Keratinocyte (primary cell): ENCODE results near the gene NUDT9. TPM values are rescaled to one million over a fixed set of nuclear protein-coding genes. Genes with fewer than 3 reads are reported as not detected.
A peak's percentile ranks its signal among the peaks of the same experiment; 100 is the strongest.
"Not testable (repeated sequence)": the region's sequence is repeated elsewhere in the genome, so short reads cannot be mapped to it uniquely, and the experiment has no call there.

Experiments used
- DNase-seq: peaks from one replicate; pipeline ENCODE4 v3.0.0-alpha.2; 2011; ENCODE audit warnings: low read depth, missing footprints, low spot score
- FAIRE-seq: peaks from 2 replicates; lab custom pipeline; 2011; peaks lifted over from hg19 to GRCh38; lab: Jason Lieb, UNC
- H2AFZ ChIP-seq: 2 replicates; pipeline ENCODE4 v1.6.0; 2012; ENCODE audit warnings: low read length, control low read depth, inconsistent platforms; ENCODE audit not compliant: control insufficient read depth
- H3K27ac ChIP-seq: 2 replicates; pipeline ENCODE4 v1.5.1; 2011; ENCODE audit warnings: low read length; ENCODE audit not compliant: control insufficient read depth, insufficient read depth
- H3K27me3 ChIP-seq: 3 replicates; pipeline ENCODE4 v1.6.0; 2011; ENCODE audit warnings: low read length; ENCODE audit not compliant: control insufficient read depth, insufficient read depth; ENCODE audit errors: extremely low read depth
- H3K36me3 ChIP-seq, 2 experiments: 2 replicates in 1 of 2; 3 replicates in 1 of 2; pipeline ENCODE4 v1.5.1; 2011; ENCODE audit warnings: low read length in 2 of 2, mild to moderate bottlenecking in 1 of 2; ENCODE audit not compliant: control insufficient read depth in 2 of 2, insufficient read depth in 2 of 2; ENCODE audit errors: extremely low read depth in 1 of 2
- H3K4me1 ChIP-seq: 3 replicates; pipeline ENCODE4 v1.5.1; 2011; ENCODE audit warnings: low read length; ENCODE audit not compliant: control insufficient read depth, insufficient read depth; ENCODE audit errors: extremely low read depth
- H3K4me2 ChIP-seq: 3 replicates; pipeline ENCODE4 v1.6.0; 2011; ENCODE audit warnings: low read depth, low read length; ENCODE audit not compliant: control insufficient read depth, insufficient read depth; ENCODE audit errors: extremely low read depth
- H3K4me3 ChIP-seq, 3 experiments: fragments of 200-600 bp in 1 of 3; sonication (generic) in 1 of 3; 2 replicates in 2 of 3; 3 replicates in 1 of 3; pipeline ENCODE4 v1.5.1; 2011 to 2016; ENCODE audit warnings: low read length in 3 of 3, mild to moderate bottlenecking in 3 of 3, control low read depth in 2 of 3, inconsistent platforms in 1 of 3, low read depth in 1 of 3, mixed read lengths in 1 of 3, mixed run types in 1 of 3, moderate library complexity in 1 of 3; ENCODE audit not compliant: control insufficient read depth in 2 of 3, insufficient read depth in 2 of 3; ENCODE audit errors: extremely low read depth in 1 of 3
- H3K79me2 ChIP-seq: 2 replicates; pipeline ENCODE4 v1.6.0; 2012; ENCODE audit warnings: low read length; ENCODE audit not compliant: control insufficient read depth, insufficient read depth
- H3K9ac ChIP-seq: 3 replicates; pipeline ENCODE4 v1.6.0; 2011; ENCODE audit warnings: low read length; ENCODE audit not compliant: control insufficient read depth, insufficient read depth; ENCODE audit errors: extremely low read depth
- H3K9me1 ChIP-seq: 3 replicates; pipeline ENCODE4 v1.6.0; 2011; ENCODE audit warnings: low read length; ENCODE audit not compliant: control insufficient read depth, insufficient read depth; ENCODE audit errors: extremely low read depth
- H3K9me3 ChIP-seq: 2 replicates; pipeline ENCODE4 v1.5.1; 2012; ENCODE audit warnings: low read depth, low read length; ENCODE audit not compliant: control insufficient read depth
- H4K20me1 ChIP-seq: 3 replicates; pipeline ENCODE4 v1.6.0; 2011; ENCODE audit warnings: low read length; ENCODE audit not compliant: control insufficient read depth, insufficient read depth; ENCODE audit errors: extremely low read depth
- EZH2 ChIP-seq: IDR thresholded peaks from one replicate; pipeline ENCODE4 v1.6.1; 2012; ENCODE audit warnings: inconsistent platforms, mild to moderate bottlenecking, low read length, moderate library complexity
- dilution Hi-C: fragments of 300-500 bp; cut with MboI; formaldehyde crosslinking; loops from one replicate; pipeline ENCODE4 v1.7.0; 2020; ENCODE audit warnings: low sequenced_read_pairs; ENCODE audit not compliant: extremely low pct_ligation_motif_present
- polyA plus RNA-seq, 5 experiments: library from polyadenylated mRNA; depleted of rRNA in 3 of 5; stranded (reverse) in 3 of 5; stranded (forward) in 1 of 5; unstranded in 1 of 5; fragments of >200 nt; gene quantifications; 1 replicate in 1 of 5; 2 replicates in 3 of 5; 3 replicates in 1 of 5; pipeline versions ENCODE4 v1.2.1 to v1.2.3, GENCODE V29; 2011 to 2012; ENCODE audit warnings: missing spikeins in 2 of 5, low read depth in 1 of 5, low replicate concordance in 1 of 5
- TF ChIP-seq, protein P1 (sequence below), 3 experiments: IDR thresholded peaks in 1 of 3; conservative IDR thresholded peaks in 1 of 3; optimal IDR thresholded peaks in 1 of 3; 2 replicates in 2 of 3; 3 replicates in 1 of 3; pipeline versions ENCODE3 to v1.5.1; 2011; ENCODE audit warnings: low read length in 3 of 3, mild to moderate bottlenecking in 3 of 3, moderate library complexity in 2 of 3, control low read depth in 1 of 3, inconsistent platforms in 1 of 3; ENCODE audit not compliant: insufficient read depth in 2 of 3; ENCODE audit errors: extremely low read depth in 1 of 3

NUDT9 gene
- polyA plus RNA-seq, 1 donor (not counting 4 experiments of a cell fraction or from before 2014, with no cell fraction given) = 28.5 TPM

- H4K20me1 ChIP-seq = no peaks in the 10 kb centered on the region
- H3K9me1 ChIP-seq = no peaks in the 10 kb centered on the region
- H3K9me3 ChIP-seq = no peaks in the 10 kb centered on the region
- peaks cover 2% of the 10 kb centered on the region for H3K79me2 ChIP-seq
- FAIRE-seq = no peak
- H3K36me3 ChIP-seq = no peaks in the 10 kb centered on the region
- TF ChIP-seq, protein P1, sequence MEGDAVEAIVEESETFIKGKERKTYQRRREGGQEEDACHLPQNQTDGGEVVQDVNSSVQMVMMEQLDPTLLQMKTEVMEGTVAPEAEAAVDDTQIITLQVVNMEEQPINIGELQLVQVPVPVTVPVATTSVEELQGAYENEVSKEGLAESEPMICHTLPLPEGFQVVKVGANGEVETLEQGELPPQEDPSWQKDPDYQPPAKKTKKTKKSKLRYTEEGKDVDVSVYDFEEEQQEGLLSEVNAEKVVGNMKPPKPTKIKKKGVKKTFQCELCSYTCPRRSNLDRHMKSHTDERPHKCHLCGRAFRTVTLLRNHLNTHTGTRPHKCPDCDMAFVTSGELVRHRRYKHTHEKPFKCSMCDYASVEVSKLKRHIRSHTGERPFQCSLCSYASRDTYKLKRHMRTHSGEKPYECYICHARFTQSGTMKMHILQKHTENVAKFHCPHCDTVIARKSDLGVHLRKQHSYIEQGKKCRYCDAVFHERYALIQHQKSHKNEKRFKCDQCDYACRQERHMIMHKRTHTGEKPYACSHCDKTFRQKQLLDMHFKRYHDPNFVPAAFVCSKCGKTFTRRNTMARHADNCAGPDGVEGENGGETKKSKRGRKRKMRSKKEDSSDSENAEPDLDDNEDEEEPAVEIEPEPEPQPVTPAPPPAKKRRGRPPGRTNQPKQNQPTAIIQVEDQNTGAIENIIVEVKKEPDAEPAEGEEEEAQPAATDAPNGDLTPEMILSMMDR (optimal IDR thresholded peaks at IDR 0.05 in 1 of 3, IDR thresholded peaks at IDR 0.05 in 1 of 3, conservative IDR thresholded peaks at IDR 0.05 in 1 of 3; ENCODE audit: extremely low read depth in 1 of 3, insufficient read depth in 2 of 3, low read length in 3 of 3) = no peak
- no peak for TF ChIP-seq EZH2
- peak overlapping the region; percentile 79 for H3K27ac ChIP-seq
- dilution Hi-C loops = no loop called here
- H3K9ac ChIP-seq = peak overlapping the region; percentile 80
- H3K4me1 ChIP-seq = peaks cover 3% of the 10 kb centered on the region
- no peak for DNase-seq
- H3K27me3 ChIP-seq = no peaks in the 10 kb centered on the region
- H3K4me3 ChIP-seq = peak overlapping the region; percentile 47 to 93 (median 86)
- H3K4me2 ChIP-seq = peak overlapping the region; percentile 90
- peak overlapping the region; percentile 98 for H2AFZ ChIP-seq
Observed at GRCh38 chr4:87391576-87392054, 30.8 kb upstream of the NUDT9 start.

- Histone ChIP-seq H3K36me3 (no peaks in the 10 kb centered on the region), H3K4me3 (no peak overlapping the region), H3K79me2 (peaks cover 2% of the 10 kb centered on the region), H4K20me1 (no peaks in the 10 kb centered on the region), H3K27ac (no peak overlapping the region), H3K27me3 (no peaks in the 10 kb centered on the region), H3K9me3 (no peaks in the 10 kb centered on the region), H2AFZ (no peak overlapping the region), H3K4me1 (peaks cover 3% of the 10 kb centered on the region), H3K4me2 (peak overlapping the region; percentile 90), H3K9ac (no peak overlapping the region), H3K9me1 (no peaks in the 10 kb centered on the region)
- TF ChIP-seq, protein P1 (optimal IDR thresholded peaks at IDR 0.05 in 1 of 3, IDR thresholded peaks at IDR 0.05 in 1 of 3, conservative IDR thresholded peaks at IDR 0.05 in 1 of 3; ENCODE audit: extremely low read depth in 1 of 3, insufficient read depth in 2 of 3, low read length in 3 of 3) = no peak
- no peak for TF ChIP-seq EZH2
- DNase-seq (no peak), FAIRE-seq (no peak)
- dilution Hi-C loops = no loop called here
Observed at GRCh38 chr4:87392183-87392582, 30.2 kb upstream of the NUDT9 start.

GRCh38 chr4:87395073-87395472 is 27.3 kb upstream of the NUDT9 start:
- H3K4me2 ChIP-seq, FAIRE-seq, H3K36me3 ChIP-seq, H3K27ac ChIP-seq, H3K4me1 ChIP-seq, dilution Hi-C loops, H3K9ac ChIP-seq, H3K9me1 ChIP-seq, H3K9me3 ChIP-seq, H3K79me2 ChIP-seq, H2AFZ ChIP-seq, H3K27me3 ChIP-seq, H3K4me3 ChIP-seq, DNase-seq, H4K20me1 ChIP-seq: not testable (repeated sequence)

DNA sequence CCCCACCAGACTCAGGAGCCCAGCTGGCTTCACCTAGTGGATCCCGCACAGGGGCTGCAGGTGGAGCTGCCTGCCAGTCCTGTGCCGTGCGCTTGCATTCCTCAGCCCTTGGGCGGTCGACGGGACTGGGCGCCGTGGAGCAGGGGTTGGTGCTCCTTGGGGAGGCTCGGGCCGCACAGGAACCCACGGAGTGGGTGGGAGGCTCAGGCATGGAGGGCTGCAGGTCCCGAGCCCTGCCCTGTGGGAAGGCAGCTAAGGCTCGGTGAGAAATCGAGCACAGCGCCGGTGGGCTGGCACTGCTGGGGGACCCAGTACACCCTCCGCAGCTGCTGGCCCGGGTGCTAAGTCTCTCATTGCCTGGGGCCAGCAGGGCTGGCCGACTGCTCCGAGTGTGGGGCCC is 26.5 kb upstream of the NUDT9 start:
- H4K20me1 ChIP-seq, H3K79me2 ChIP-seq, H2AFZ ChIP-seq, H3K27me3 ChIP-seq, H3K4me3 ChIP-seq, H3K4me1 ChIP-seq, H3K9me1 ChIP-seq, dilution Hi-C loops, H3K9ac ChIP-seq, H3K27ac ChIP-seq, H3K9me3 ChIP-seq, H3K4me2 ChIP-seq, H3K36me3 ChIP-seq, DNase-seq, FAIRE-seq: not testable (repeated sequence)
